ENCODE results near the gene THSD8. TPM values are rescaled to one million over a fixed set of nuclear protein-coding genes. Genes with fewer than 3 reads are reported as not detected.

The THSD8 gene
- total RNA-seq, 1 experiment from 2014 or later, result 45.8 TPM

DNA sequence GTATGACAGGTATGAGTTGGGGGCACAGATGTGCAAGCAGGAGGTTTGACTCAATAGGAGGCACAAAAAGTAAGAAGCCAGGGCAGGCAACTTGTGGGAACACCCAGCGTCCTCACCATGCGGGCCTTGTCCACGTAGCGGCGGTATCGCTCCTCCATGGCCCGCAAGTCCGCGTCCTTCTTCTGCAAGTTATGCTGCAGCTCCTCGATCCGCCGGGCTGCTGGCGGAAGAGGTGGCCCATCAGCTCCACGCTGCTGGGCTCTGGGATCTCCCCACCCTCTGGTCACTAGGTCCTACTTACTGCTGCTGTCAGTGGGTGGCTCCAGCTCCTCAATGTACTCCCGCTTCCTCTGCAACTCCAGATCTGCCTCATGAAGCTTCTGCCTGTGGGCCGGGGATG, 37.2 kb upstream of the THSD8 start:
- Histone ChIP-seq H4K91ac (ENCODE audit: insufficient read length, low read depth, low read length) (no peak overlapping the region), H3K4me1 (ENCODE audit: insufficient read depth, low read length) (no peaks in the 10 kb centered on the region; the same call in 1 of the 2 replicates), H2AFZ (ENCODE audit: low read length) (no peak overlapping the region), H3K79me1 (ENCODE audit: insufficient read depth, low read depth, low read length, poor library complexity, severe bottlenecking) (no peaks in the 10 kb centered on the region), H3K23me2 (ENCODE audit: insufficient read length, low read depth, low read length, poor library complexity, severe bottlenecking) (no peaks in the 10 kb centered on the region), H3K14ac (ENCODE audit: insufficient read depth, low read length) (no peak overlapping the region), H2BK12ac (ENCODE audit: insufficient read length, low read depth, low read length) (no peak overlapping the region), H4K5ac (ENCODE audit: insufficient read length, low read depth, low read length) (no peak overlapping the region), H3T11ph (ENCODE audit: low read length) (no peak overlapping the region), H2BK15ac (ENCODE audit: low read depth, low read length) (no peak overlapping the region), H3K18ac (ENCODE audit: insufficient read length, low read depth, low read length) (no peak overlapping the region), H2AK5ac (ENCODE audit: insufficient read length, low read length) (no peak overlapping the region), H2BK120ac (ENCODE audit: low read depth, low read length, poor library complexity, severe bottlenecking) (no peak overlapping the region), H3K56ac (ENCODE audit: insufficient read length, low read depth, low read length) (no peak overlapping the region), H3K79me2 (ENCODE audit: insufficient read depth, low read length) (no peaks in the 10 kb centered on the region), H3K4me2 (ENCODE audit: insufficient read depth, insufficient read length, low read length) (no peak overlapping the region), H4K8ac (replicated peaks; ENCODE audit: insufficient read length, low read depth, low read length) (no peak overlapping the region), H3K4ac (ENCODE audit: low read depth, low read length) (no peak overlapping the region), H3K9me3 (ENCODE audit: control insufficient read depth, low read depth, low read length) (no peaks in the 10 kb centered on the region), H3K9ac (ENCODE audit: extremely low read depth, insufficient read length, low read length) (no peak overlapping the region), H3K27ac (ENCODE audit: insufficient read length, low read depth, low read length) (no peak overlapping the region), H2BK5ac (ENCODE audit: insufficient read length, low read length) (no peak overlapping the region), H4K20me1 (ENCODE audit: control insufficient read depth, insufficient read depth, insufficient read length) (no peaks in the 10 kb centered on the region), H2BK20ac (ENCODE audit: low read depth, low read length, poor library complexity, severe bottlenecking) (no peak overlapping the region), H3K23ac (ENCODE audit: insufficient read length, low read depth, low read length) (no peak overlapping the region), H3K27me3 (ENCODE audit: insufficient read depth, low read length) (no peaks in the 10 kb centered on the region)
- Mint-ChIP-seq H3K27me3 (ENCODE audit: low read depth) (no peaks in the 10 kb centered on the region; the same call in 1 of the 2 replicates), H3K36me3 (ENCODE audit: insufficient read depth in 1 of 3, low read depth in 3 of 3) (peaks cover 32 to 65% (median 54%) of the 10 kb centered on the region in 3 experiments), H3K9me3 (peaks cover 0 to 3% of the 10 kb centered on the region in 2 experiments; a peak in 2 of 5 replicates), H3K4me1 (peaks cover 3 to 11% of the 10 kb centered on the region in 2 experiments), H3K4me3 (peak overlapping the region in 1 of 2 experiments; percentile 44; a peak in 1 of 5 replicates), H3K27ac (no peak overlapping the region)
- DNase-seq, result no peak
- WGBS (ENCODE audit: extremely low coverage, insufficient read length, low lambda C conversion rate), result no CpG with 5 or more reads among the region's 16 CpGs
- TF ChIP-seq, protein P1, sequence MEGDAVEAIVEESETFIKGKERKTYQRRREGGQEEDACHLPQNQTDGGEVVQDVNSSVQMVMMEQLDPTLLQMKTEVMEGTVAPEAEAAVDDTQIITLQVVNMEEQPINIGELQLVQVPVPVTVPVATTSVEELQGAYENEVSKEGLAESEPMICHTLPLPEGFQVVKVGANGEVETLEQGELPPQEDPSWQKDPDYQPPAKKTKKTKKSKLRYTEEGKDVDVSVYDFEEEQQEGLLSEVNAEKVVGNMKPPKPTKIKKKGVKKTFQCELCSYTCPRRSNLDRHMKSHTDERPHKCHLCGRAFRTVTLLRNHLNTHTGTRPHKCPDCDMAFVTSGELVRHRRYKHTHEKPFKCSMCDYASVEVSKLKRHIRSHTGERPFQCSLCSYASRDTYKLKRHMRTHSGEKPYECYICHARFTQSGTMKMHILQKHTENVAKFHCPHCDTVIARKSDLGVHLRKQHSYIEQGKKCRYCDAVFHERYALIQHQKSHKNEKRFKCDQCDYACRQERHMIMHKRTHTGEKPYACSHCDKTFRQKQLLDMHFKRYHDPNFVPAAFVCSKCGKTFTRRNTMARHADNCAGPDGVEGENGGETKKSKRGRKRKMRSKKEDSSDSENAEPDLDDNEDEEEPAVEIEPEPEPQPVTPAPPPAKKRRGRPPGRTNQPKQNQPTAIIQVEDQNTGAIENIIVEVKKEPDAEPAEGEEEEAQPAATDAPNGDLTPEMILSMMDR (conservative IDR thresholded peaks at IDR 0.05), result no peak

Data from H9 (cell line).